Fibroblast of skin of back (primary cell): ENCODE results near the gene IL17RA.
A peak's percentile ranks its signal among the peaks of the same experiment; 100 is the strongest.

Experiments used
- DNase-seq: peaks from one replicate; pipeline ENCODE4 v3.0.0-alpha.2; 2013

Gene IL17RA

DNA sequence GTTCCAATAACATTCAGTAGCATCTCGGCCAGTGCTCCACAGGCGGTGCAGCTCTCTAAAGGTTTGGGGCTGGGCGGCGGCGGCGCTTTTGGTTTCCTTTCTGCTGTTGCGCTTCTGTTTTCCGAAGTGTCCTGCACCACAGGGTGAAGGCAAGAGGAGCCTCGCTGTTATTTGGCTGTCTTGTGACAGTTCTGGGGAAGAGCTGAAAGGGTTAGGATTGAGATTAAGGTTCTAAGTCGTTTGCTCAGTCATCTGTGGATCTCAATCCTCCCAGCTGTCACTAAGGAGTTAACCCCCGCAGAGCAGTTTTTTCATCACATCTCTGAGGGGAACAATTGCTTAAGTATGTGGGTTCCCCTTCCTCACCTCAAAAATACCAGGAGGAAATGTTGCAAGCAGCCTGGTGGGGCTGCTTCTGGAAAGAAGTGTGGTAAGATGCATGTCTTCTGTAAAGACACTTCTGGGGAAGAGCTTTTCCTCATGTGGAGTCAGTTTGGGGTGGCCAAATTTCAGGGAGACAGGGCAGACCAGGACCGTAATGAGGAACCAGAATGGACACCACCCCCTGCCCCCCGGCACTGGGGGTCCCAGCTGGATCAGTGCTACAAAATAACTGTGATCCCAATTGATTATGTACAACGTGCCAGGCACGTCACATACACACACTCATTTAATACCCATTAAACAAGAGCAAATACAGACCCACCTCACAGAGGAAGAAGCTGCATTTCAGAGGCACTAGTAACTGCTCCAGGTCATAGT lies 22.2 kb downstream of the IL17RA start:
- no peak for DNase-seq

DNA sequence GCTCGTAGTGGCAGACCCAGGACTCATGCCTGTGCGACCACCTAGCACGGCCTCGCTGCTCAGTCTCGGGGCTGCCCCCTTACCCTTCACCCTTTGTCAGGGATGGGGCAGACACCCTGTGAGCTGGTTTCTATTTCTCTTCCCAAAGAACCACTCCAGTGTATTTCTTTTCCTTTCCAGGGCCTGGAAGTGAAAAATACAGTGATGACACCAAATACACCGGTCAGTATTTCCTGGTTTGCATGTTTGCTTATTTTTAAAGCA lies 22.7 kb downstream of the IL17RA start:
- no peak for DNase-seq

DNA sequence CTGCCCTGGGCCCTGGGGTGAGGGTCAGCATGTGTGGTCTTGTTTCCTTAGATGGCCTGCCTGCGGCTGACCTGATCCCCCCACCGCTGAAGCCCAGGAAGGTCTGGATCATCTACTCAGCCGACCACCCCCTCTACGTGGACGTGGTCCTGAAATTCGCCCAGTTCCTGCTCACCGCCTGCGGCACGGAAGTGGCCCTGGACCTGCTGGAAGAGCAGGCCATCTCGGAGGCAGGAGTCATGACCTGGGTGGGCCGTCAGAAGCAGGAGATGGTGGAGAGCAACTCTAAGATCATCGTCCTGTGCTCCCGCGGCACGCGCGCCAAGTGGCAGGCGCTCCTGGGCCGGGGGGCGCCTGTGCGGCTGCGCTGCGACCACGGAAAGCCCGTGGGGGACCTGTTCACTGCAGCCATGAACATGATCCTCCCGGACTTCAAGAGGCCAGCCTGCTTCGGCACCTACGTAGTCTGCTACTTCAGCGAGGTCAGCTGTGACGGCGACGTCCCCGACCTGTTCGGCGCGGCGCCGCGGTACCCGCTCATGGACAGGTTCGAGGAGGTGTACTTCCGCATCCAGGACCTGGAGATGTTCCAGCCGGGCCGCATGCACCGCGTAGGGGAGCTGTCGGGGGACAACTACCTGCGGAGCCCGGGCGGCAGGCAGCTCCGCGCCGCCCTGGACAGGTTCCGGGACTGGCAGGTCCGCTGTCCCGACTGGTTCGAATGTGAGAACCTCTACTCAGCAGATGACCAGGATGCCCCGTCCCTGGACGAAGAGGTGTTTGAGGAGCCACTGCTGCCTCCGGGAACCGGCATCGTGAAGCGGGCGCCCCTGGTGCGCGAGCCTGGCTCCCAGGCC lies 23.7 kb downstream of the IL17RA start:
- DNase-seq: no peak

DNA sequence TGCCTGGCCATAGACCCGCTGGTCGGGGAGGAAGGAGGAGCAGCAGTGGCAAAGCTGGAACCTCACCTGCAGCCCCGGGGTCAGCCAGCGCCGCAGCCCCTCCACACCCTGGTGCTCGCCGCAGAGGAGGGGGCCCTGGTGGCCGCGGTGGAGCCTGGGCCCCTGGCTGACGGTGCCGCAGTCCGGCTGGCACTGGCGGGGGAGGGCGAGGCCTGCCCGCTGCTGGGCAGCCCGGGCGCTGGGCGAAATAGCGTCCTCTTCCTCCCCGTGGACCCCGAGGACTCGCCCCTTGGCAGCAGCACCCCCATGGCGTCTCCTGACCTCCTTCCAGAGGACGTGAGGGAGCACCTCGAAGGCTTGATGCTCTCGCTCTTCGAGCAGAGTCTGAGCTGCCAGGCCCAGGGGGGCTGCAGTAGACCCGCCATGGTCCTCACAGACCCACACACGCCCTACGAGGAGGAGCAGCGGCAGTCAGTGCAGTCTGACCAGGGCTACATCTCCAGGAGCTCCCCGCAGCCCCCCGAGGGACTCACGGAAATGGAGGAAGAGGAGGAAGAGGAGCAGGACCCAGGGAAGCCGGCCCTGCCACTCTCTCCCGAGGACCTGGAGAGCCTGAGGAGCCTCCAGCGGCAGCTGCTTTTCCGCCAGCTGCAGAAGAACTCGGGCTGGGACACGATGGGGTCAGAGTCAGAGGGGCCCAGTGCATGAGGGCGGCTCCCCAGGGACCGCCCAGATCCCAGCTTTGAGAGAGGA lies 24.5 kb downstream of the IL17RA start:
- no peak for DNase-seq

DNA sequence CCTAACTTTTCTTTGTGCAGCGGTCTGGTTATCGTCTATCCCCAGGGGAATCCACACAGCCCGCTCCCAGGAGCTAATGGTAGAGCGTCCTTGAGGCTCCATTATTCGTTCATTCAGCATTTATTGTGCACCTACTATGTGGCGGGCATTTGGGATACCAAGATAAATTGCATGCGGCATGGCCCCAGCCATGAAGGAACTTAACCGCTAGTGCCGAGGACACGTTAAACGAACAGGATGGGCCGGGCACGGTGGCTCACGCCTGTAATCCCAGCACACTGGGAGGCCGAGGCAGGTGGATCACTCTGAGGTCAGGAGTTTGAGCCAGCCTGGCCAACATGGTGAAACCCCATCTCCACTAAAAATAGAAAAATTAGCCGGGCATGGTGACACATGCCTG lies 25.2 kb downstream of the IL17RA start:
- DNase-seq: no peak

DNA sequence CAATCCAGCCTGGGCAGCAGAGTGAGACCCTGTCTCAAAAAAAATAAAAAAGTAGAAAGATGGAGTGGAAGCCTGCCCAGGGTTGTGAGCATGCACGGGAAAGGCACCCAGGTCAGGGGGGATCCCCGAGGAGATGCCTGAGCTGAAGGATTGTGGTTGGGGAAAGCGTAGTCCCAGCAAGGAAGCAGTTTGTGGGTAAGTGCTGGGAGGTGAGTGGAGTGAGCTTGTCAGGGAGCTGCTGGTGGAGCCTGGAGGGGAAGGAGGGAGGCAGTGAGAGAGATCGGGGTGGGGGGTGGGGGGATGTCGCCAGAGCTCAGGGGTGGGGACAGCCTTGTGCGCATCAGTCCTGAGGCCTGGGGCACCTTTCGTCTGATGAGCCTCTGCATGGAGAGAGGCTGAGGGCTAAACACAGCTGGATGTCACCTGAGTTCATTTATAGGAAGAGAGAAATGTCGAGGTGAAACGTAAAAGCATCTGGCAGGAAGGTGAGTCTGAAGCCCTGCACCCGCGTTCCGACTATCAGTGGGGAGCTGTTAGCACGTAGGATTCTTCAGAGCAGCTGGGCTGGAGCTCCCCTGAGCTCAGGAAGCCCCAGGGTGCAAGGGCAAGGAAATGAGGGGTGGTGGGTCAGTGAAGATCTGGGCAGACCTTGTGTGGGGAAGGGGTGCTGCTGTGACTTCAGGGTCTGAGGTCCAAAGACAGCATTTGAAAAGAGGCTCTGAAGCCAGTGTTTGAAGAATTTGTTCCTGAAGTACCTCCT lies 26.2 kb downstream of the IL17RA start:
- DNase-seq: no peak

DNA sequence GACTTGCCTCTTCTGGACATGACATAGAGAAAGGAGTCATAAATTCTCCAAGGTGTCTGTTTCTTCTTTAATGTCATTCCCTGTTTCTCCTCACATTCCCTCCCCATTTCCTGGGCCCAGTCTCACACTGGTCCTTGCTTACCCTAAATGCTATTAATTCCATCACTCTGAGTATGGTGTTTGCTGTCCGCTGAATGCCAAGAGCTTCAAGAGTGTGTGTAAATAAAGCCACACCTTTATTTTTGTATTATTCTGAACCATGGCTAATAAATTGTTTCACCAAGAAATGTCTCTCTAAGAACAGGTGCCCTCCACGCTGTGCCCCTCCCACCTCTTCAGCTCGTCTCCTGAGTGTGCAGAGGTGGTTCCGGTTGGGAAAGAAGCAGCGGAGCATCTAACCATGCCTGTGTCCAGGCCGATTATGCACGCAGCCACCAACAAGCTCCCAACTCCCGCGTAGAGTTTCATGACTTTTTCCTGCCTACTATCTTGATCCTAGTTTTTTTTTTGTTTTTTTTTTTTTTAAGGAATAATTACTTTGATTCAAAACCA lies 27.8 kb downstream of the IL17RA start:
- DNase-seq: no peak

DNA sequence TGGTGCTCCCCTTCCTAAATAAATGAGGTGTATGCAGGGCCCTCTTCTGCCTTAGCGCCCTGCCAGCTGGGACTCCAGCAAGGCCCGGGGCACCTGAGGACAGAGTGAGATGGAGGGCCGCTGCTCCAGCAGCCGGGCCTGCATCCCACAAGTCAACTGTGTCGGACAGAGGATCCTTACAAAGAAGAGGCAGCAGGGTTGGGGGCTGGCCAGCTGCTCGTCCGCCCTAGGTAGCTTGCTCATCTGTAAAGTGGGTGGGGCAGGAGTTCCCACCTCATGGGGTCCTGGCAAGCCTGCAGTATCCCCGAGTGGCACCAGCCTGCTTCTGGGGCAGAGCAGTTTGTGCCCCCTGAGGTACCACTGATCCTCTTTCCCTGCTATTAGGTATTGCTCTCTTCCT lies 28.8 kb downstream of the IL17RA start:
- no peak for DNase-seq

DNA sequence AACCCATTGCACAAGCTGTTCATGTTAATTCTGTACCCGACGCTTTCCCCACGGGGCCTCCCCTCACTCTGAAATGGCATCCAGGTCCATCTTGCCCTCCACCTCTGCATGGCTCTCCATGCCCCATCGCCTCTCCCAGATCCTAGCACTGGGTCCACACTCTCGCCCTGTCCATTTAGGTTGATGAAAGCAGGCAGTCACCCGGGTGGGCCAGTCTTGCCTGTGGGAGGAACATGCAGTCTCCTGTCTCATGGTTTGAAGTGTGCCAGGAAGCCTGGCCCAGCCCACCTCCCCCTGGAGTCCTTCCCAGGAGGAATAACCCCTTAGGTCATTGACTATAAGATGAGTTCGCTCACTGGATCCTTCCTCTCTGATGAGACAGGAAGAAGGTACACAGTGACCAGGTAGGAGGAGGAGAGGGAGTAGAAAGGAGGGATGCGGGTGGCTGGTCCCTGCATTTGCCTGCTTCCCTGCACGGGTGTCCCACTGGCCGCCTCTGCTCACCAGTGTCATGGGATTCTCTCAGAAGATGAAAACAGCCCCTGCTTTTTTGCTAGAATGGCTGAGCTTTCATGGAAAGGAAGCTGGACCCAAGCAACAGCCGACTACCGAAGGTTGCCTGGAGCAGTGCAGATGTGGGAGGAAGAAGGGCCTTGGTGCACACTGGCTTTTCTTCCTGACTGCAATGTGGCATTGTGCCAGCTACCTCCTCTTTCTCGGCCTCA lies 29.5 kb downstream of the IL17RA start:
- no peak for DNase-seq

DNA sequence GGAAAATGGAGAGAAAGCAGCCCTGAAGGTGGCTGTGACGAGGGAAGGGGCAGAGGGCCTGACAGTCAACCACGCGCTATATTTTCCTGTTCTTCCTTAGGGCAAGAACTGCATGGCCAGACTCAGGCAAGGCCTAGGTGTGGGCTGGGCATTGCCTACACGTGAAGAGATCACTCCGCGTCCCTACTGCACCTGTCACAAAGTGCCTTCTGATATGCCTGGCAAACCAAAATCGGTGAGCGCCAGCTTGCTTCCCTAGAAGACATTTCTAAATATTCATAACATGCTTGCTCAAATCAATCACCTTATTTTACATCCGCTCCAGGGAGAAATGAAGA lies 30.1 kb downstream of the IL17RA start:
- DNase-seq: no peak

DNA sequence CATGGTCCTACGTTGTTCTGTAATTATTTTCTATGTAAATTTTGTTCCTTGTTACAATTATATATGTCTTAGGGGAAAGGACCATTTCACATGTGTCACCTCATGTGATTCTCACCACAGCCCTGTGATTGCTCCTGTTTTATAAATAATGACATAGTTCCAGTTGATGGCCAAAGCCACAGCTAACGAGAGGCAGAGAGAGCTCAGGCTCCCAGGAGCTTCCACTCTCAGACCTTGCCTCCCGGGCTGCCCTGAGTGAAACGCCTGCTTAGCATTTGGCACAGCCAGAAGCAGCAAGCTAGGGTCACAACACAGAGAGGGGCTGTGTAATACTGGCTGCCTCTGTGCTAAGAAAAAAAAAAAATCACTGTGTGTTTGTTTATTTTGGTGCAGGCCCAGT lies 30.4 kb downstream of the IL17RA start:
- DNase-seq: no peak

DNA sequence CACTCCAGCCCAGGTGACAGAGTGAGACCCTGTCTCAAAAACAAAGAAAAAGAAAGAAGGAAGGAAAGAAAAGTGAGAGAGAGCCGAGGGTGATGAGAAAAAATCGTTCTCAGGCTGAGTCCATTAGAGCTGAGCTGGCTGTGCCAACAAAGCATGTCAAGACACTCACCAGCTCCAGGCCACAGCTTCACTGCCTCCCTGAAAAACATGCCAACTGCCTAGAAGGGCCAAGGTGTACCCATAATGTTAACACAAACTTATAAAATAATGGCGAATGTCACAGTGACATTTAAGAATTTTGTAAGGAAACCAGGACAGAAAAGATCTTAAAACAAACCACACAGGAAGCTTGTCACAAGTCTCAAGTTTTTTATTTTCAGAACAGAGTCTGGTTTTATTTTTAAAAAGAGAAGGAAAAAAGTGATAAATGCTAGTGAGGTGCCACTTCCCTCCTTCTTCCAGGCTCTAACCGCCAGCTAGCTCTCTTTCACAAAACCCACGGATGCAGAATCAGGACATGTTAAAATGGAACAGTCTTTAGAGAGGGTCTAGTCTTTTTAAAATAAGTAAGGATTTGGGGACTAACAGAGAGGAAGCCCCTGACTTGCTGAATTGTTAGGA lies 31.3 kb downstream of the IL17RA start:
- no peak for DNase-seq

DNA sequence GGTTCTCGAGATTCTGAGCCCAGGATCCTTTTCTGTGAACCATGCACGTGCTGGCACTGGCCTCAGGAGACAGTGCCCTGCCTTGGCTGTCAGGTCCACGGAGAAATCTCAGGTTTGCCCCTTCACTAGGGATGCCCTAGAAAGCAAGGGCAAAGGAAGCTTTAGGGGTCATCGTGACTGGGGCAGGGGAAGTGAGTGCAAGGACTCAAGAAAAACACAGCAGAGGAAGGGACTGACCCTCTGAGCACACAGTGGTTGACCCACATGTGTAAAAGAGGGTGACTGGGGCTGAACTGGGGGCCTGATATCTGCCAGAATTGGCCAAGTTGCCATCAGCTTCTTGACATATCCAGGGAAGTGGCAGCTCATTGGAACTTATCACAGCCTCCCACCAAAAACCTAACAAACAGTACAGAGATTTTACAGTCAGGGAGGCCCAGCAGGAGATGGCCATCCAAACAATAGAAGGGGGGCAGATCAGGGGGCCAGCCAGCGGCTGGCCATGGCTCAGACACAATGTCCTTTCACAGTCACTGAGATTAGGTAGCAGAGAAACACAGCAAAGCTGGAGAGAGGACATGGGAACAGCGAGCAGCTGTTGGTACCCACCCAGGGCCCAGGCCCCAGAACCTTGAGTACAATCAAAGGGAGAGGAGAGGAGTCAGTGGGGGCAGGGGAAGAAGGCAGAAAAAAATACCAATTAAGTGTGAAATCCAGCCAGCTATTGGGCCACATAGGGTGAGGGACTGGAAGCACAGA lies 32.0 kb downstream of the IL17RA start:
- DNase-seq: no peak

DNA sequence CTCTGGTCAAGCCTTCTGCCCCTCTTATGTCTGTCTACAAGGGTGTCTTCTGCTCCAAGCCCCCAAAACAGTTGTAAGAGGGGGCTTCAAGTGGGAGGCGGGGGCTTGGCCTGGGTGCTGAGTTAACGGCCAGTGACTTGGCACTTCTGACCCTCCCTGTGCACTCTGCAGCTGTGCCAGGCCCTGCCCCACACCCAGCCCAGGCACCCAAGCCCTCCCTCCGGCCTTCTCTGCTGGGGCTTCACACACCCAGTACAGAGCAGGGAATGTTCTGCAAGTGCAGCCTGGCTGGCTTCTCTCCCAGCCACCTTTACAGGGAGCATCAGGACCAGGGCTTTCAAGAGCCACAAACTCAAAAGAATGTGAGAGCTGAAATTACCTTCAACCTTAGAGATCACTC lies 32.6 kb downstream of the IL17RA start:
- no peak for DNase-seq

DNA sequence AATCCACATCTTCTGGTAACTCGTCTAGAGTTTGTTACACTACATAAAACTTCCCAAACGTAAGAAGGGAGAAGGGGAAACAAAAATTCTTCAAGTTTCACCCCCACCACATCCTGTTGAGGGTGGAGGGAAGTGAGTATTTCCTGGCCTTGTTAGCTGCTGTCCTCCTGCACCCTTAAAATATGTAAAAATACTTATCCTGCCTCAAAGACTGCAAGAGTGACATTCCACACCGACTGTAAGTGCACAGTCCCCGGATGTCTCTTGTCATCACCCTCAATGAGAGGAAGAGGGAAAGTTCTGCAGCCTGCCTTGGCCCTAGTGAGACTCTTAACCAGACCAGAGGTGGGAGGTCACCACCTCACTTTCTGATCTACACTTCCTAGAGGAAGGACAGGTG lies 33.1 kb downstream of the IL17RA start:
- DNase-seq: no peak

DNA sequence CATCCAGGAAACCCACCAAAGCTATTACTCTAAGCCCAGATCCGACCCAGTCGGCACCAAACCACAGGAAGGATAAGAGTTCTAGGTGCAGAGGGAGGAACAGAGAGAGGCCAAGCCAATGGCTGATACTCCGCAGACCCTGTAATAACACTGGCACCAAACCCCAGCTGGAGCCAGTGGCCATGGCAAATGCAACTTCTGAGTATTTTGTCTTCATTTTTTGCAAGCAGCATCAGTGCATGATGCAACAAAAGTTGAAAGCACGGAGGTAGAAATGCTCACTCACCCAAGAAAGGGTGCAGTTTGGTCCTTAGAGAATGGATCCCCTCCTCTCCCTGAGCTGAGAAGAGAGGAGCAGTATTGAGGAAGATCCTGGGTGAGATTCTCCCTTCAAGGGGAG lies 33.5 kb downstream of the IL17RA start:
- DNase-seq: no peak

DNA sequence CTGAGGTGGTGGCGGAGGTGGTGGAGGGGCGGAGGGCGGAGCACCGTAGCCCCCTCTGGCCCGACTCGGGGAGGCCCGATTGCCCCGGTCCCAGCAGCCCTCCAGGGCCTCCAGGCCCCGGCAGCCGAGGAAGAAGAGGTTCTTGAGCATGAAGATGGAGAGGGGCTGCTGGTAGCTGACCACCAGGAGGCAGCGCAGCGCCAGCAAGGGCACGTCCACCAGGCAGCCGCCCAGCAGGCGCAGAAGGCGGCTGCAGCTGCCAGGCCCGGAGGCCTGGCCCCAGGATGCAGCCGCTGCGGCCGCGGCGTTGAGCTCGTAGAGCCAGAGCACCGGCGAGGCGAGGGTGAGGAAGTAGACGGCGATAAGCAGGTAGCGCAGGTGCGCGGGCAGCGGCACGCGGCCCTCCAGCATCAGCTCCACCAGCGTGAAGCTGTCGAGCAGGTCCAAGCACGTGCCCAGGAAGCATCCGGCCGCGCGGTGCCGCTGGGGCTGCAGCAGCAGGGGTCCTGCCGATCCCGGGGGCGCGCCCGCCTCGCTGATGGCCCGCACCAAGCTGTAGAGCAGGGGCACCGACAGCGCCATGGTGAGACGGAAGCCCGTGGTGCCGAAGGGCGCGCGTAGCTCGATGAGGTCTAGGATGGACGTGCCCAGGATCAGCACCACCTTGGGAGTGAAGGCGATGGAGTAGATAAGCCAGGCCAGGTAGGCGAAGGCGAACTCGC lies 34.8 kb downstream of the IL17RA start:
- DNase-seq: no peak

DNA sequence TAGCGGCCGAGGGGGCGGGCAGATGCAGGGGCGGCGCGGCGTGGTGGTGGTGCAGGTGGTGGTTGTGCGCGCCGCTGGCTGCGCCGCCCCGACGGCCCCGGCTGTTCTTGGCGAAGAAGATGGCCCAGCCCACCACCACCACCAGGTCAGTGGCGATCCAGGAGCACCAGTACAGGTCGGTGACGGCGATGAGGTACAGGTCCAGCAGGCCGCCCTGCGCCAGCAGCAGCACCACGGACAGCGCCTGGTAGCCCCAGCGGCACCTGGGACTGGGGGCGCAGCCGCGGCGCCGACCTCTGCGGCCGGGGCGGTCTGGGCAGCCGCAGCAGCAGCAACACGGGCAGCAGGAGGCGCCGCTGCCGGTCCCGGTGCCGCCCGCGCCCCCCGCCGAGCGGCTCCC lies 35.5 kb downstream of the IL17RA start:
- peak; percentile 30 for DNase-seq

DNA sequence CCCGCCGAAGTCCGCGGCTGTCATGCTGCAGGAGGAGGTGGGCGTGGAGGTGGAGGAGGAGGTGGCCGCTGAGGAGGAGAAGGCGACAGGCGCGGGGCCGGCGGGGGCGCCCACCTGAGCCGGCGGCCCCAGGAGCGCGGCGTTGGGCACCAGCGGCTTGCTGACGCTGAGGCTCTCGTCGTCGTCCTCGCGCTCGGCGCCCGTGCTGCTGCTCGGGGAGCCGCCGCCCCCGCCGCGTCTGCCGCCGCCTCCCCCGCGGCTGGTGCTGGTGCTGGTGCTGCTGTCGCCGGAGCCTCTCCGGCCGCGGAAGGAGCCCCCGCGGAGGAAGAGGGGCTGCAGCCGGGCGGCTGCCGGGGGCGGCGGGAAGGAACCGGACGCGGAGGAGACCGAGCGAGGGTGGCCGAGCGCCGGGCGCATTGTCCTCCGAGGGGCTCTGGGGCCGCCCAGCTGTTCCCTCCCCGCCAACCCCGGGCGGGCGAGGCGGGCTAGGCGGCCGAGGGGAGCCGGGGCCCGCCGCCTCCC lies 36.0 kb downstream of the IL17RA start:
- peak; percentile 15 for DNase-seq
